Lower leg skin (tissue), 4 donors: ENCODE measurements around the gene RAD51B. TPM values are rescaled to one million over a fixed set of nuclear protein-coding genes. Genes with fewer than 3 reads are reported as not detected.
"Not testable (repeated sequence)": the region's sequence is repeated elsewhere in the genome, so short reads cannot be mapped to it uniquely, and the experiment has no call there.

Experiments
- DNase-seq, 2 donors: peaks; one replicate each; pipeline ENCODE4 v3.0.0-alpha.2; 2019; ENCODE audit warnings: low spot score in 2 of 2
- H3K4me3 ChIP-seq: fragments of 200-600 bp; sonication (generic); 2 replicates; pipeline ENCODE4 v1.5.1; 2017; ENCODE audit warnings: mild to moderate bottlenecking, low read depth; ENCODE audit not compliant: poor library complexity, severe bottlenecking
- POLR2A ChIP-seq, 2 donors: fragments of 450-650 bp; IDR thresholded peaks; one replicate each; pipeline ENCODE4 v1.6.1; 2016 to 2017; ENCODE audit warnings: antibody characterized with exemption in 2 of 2, mild to moderate bottlenecking in 1 of 2, moderate library complexity in 1 of 2
- WGBS, 2 donors: methylation state at CpG; one replicate each; pipeline ENCODE4 v1.1.5; 2018; 5-methylcytosine and 5-hydroxymethylcytosine counted together
- intact Hi-C: fragments of 100-400 bp; cut with DNase I; formaldehyde crosslinking; loops from one replicate; pipeline ENCODE4 v1.15.0; 2023; ENCODE audit warnings: low total_unique reads
- total RNA-seq, 4 donors: library from RNA; depleted of rRNA; stranded (reverse); fragments of >200 nt; gene quantifications; one replicate each; pipeline ENCODE4 v1.1.0, GENCODE V29; 2016
- TF ChIP-seq, protein P1 (sequence below), 3 donors: fragments of 450-650 bp; IDR thresholded peaks; one replicate each; pipeline ENCODE4 v1.5.1; 2016; ENCODE audit warnings: antibody characterized with exemption in 3 of 3, mild to moderate bottlenecking in 3 of 3, moderate library complexity in 2 of 3

The RAD51B gene
- total RNA-seq, 4 donors from 2014 or later: 6.1 to 27.2 (median 13.6) TPM

GRCh38 chr14:68018598-68018997 lies 199.0 kb downstream of the RAD51B start:
- no peak for TF ChIP-seq POLR2A (IDR thresholded peaks at IDR 0.05)
- TF ChIP-seq, protein P1, sequence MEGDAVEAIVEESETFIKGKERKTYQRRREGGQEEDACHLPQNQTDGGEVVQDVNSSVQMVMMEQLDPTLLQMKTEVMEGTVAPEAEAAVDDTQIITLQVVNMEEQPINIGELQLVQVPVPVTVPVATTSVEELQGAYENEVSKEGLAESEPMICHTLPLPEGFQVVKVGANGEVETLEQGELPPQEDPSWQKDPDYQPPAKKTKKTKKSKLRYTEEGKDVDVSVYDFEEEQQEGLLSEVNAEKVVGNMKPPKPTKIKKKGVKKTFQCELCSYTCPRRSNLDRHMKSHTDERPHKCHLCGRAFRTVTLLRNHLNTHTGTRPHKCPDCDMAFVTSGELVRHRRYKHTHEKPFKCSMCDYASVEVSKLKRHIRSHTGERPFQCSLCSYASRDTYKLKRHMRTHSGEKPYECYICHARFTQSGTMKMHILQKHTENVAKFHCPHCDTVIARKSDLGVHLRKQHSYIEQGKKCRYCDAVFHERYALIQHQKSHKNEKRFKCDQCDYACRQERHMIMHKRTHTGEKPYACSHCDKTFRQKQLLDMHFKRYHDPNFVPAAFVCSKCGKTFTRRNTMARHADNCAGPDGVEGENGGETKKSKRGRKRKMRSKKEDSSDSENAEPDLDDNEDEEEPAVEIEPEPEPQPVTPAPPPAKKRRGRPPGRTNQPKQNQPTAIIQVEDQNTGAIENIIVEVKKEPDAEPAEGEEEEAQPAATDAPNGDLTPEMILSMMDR (IDR thresholded peaks at IDR 0.05): no peak
- DNase-seq: no peak
- WGBS, 2 donors: 65 to 88% methylated on average over 1 of the region's 1 CpG
- intact Hi-C loops: no loop called here
- H3K4me3 ChIP-seq: no peak overlapping the region

GRCh38 chr14:68020493-68020892 lies 200.9 kb downstream of the RAD51B start:
- no peak for DNase-seq
- 97 to 98% methylated on average over 1 of the region's 1 CpG for whole genome bisulfite sequencing, 2 donors
- intact Hi-C loops: no loop called here
- TF ChIP-seq, protein P1 (IDR thresholded peaks at IDR 0.05): no peak
- no peak for TF ChIP-seq POLR2A (IDR thresholded peaks at IDR 0.05)
- no peak overlapping the region for H3K4me3 ChIP-seq

DNA sequence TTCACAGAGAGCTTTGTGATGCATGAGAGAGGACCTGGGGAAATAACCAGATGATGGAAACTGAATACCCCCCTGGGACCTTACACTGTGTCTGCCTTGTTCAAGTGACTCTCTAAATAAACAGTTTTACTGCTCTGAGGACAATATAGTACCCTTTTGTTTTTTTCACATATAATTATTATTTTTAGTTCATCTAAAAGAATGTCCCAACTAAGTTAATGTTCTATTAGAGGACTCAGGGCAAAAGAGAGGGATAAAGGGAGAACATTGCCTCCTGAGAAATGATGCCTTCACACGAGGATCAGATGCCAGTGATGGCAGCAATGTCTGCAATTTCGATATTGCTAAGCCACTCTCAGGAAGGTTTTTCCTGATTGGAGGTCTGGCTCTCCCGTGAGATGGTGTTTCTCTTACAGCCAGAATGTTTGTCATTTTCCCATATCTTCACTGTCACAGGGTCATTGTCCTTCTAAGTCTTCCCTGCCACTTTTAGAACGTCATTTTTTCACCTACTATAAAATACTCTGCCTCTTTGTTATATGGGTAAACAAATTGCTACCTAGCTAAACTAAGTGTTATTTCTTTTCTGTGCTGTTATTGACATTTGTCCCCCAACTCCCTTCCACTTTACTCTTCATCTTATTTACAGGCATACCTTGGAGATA lies 201.6 kb downstream of the RAD51B start:
- WGBS, 2 donors: 51 to 52% methylated on average over 4 of the region's 4 CpGs
- intact Hi-C loops: no loop called here
- H3K4me3 ChIP-seq: no peak overlapping the region
- TF ChIP-seq, protein P1 (IDR thresholded peaks at IDR 0.05): no peak
- TF ChIP-seq POLR2A (IDR thresholded peaks at IDR 0.05): no peak
- no peak for DNase-seq

DNA sequence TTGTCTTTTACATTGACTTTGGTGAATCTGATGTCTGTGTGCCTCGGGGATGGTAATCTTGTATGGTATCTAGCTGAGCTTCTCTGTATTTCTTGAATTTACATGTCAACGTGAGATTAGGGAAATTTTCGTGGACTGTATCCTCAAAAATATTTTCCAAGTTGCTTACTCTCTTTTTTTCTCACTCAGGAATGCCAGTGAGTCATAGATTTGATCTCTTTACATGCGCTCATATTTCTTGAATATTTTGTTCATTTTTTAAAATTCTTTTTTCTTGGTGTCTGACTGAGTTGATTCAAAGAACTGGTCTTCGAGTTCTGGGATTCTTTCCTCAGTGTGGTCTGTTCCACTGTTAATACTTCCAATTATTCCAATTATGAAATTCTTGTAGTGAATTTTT lies 207.7 kb downstream of the RAD51B start:
- WGBS, 2 donors: 69 to 74% methylated on average over 5 of the region's 5 CpGs
- no peak overlapping the region for H3K4me3 ChIP-seq
- intact Hi-C loops: no loop called here
- no peak for DNase-seq
- TF ChIP-seq, protein P1 (IDR thresholded peaks at IDR 0.05): no peak
- TF ChIP-seq POLR2A (IDR thresholded peaks at IDR 0.05): no peak

DNA sequence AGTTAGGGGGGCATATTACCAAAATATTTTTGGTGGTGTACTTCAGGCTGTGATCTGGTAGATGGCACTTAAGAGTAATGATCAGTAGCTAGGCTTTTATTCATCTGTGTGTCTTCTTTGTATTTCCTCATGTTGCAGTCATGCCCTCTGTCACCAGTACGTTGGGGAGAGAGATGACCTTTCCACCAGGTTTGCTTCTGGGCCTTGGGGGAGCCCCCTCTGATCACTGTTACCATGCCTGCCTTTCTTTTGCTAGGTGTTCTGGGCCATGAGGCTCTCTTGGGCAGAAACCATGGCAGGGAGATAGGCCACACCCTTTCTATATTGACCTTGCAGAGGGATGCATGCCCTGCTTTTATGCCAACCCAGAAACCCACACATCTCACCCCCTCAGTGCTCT lies 208.5 kb downstream of the RAD51B start:
- intact Hi-C loops: no loop called here
- no peak for DNase-seq
- no peak overlapping the region for H3K4me3 ChIP-seq
- TF ChIP-seq, protein P1 (IDR thresholded peaks at IDR 0.05): no peak
- no peak for TF ChIP-seq POLR2A (IDR thresholded peaks at IDR 0.05)
- 79 to 86% methylated on average over 1 of the region's 1 CpG for WGBS, 2 donors

DNA sequence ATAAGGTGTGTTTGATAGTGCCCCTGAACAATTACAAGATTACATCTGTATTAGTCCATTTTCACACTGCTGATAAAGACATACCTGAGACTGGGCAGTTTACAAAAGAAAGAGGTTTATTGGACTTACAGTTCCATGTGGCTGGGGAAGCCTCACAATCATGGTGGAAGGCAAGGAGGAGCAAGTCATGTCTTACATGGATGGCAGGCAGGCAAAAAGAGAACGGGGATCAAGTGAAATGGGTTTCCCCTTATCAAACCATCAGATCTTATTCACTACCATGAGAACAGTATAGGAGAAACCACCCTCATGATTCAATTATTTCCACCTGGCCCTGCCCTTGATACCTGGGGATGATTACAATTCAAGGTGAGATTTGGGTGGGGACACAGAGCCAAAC lies 211.4 kb downstream of the RAD51B start:
- intact Hi-C loops, H3K4me3 ChIP-seq, DNase-seq: not testable (repeated sequence)
- 91 to 100% methylated on average over 1 of the region's 1 CpG for WGBS, 2 donors
